GM12873 (cell line): ENCODE data around the gene SUGCT.

ENCODE experiments used
- CTCF ChIP-seq: IDR thresholded peaks from 2 replicates; pipeline ENCODE4 v1.5.1; 2012; ENCODE audit warnings: low read depth, mild to moderate bottlenecking, moderate library complexity, low read length, control low read depth; ENCODE audit not compliant: insufficient read depth; ENCODE audit errors: missing control alignments

Gene SUGCT

DNA sequence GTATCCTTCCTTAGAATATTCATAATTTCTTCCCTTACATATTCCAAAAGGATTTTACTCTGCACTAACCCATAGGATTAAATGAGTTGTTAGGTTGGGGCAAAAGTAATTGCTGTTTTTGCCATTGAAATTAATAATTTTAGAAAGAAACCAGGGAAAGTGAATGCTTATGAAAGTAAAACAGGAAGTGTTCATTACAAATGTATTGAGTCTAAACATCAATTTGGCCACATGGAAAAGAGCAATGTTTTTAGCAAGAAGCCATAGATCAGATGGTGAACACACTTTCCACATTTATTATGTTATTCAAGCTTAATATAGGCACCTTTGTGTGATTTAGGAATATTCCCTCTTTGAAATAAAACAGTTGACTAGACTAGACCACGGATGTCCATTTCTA is 102.9 kb downstream of the SUGCT start:
- no peak for TF ChIP-seq CTCF

DNA sequence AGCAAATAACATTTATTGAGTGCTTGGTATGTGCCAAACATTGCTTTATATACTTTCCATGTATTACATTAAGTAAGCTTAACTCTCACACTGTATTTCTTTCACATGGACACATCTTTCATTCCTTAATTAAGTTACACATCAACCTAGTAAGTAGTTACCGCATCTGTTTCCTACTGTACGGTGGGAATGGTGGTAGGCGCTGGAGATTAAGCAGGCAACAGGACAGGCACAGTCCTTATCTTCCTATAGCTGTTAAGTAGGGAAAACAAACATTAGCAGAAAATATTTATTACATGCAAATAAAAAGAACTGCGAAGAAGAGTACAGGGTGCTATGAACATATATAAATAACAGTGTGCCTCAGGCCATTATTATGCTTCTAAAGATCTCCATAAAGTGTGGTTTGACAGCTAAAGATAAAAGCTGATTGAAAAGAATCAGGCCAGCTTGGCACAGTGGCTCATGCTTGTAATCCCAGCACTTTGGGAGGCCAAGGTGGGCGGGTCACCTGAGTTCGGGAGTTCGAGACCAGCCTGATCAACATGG is 105.0 kb downstream of the SUGCT start:
- TF ChIP-seq CTCF: no peak

GRCh38 chr7:40243076-40243475 is 108.3 kb downstream of the SUGCT start:
- TF ChIP-seq CTCF: no peak

- TF ChIP-seq CTCF: no peak
Measured at GRCh38 chr7:40244226-40244625, 109.4 kb downstream of the SUGCT start.

DNA sequence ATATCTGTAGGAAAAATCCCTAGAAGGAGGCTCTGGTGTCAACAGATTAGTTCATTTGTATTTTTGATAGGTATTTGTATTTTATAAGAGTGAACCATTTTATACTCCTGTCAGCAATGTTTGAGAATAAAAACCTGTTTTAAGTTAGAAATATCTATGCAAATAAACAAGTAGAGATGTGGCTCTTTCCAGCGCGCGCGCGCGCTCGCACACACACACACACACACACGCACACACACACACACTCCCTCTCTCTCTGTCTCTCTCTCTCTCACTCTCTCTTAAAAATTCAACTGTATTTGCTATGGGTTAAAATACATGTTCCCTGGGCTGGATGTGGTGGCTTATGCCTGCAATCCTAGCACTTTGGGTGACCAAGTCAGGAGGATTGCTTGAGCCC is 113.9 kb downstream of the SUGCT start:
- no peak for TF ChIP-seq CTCF

DNA sequence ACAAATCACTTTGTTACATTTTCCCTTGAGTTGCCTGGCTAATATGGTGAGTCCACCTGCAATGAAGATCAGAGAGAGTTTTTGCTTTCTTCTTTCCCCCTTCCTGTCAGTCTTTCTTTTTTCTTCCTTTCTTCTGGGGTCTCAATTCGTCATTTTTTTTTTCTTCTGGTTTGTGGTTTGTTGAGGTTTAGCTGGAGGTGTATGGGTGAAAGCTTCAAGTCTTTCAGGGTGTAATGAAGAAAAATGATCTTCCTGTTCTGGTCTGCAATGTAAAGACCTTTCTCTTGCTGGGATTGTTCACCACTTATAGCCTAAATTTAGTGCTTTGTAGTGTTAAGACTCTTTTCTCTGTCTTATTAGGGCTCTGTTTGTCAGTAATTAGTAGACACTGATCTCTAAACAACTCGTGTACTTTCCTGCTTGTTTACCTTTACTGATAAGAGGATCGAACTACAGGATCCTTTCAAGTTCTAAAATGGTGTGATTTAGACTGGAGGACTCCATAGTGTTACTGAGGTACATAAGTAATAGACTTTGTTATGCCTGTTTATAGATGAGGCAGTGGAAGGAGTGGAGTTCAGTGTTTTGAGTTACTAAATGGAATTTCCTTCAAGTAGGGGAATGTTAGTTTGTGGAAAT is 129.1 kb downstream of the SUGCT start:
- no peak for TF ChIP-seq CTCF

- no peak for TF ChIP-seq CTCF
Measured at GRCh38 chr7:40267583-40267982, 132.8 kb downstream of the SUGCT start.
